Transverse colon (tissue), 4 donors: Measurements from ENCODE around the gene CLIC6.

Experiments used
- EP300 ChIP-seq: sonication (generic); formaldehyde crosslinking; IDR thresholded peaks from one replicate; pipeline ENCODE4 v1.6.1; 2017; ENCODE audit warnings: antibody characterized with exemption, low read depth
- POLR2A ChIP-seq: fragments of 450-650 bp; IDR thresholded peaks from one replicate; pipeline ENCODE4 v1.6.1; 2016; ENCODE audit warnings: antibody characterized with exemption, mild to moderate bottlenecking, moderate library complexity
- POLR2AphosphoS5 ChIP-seq, 3 donors: sonication (generic); formaldehyde crosslinking; IDR thresholded peaks; one replicate each; pipeline ENCODE4 v1.6.1; 2016; ENCODE audit warnings: antibody characterized with exemption in 3 of 3
- TF ChIP-seq, protein P1 (sequence below), 5 experiments: fragments of 200-600 bp in 3 of 5; fragments of 450-650 bp in 2 of 5; sonication (generic) in 3 of 5; IDR thresholded peaks; 1 replicate in 2 of 5; 2 replicates in 3 of 5; pipeline ENCODE4 v1.5.1; 2016 to 2017; ENCODE audit warnings: antibody characterized with exemption in 5 of 5, inconsistent platforms in 3 of 5, mild to moderate bottlenecking in 2 of 5, moderate library complexity in 1 of 5

GRCh38 chr21:34764715-34765284, 96.0 kb downstream of the CLIC6 start:
- TF ChIP-seq EP300: no peak
- TF ChIP-seq, protein P1, sequence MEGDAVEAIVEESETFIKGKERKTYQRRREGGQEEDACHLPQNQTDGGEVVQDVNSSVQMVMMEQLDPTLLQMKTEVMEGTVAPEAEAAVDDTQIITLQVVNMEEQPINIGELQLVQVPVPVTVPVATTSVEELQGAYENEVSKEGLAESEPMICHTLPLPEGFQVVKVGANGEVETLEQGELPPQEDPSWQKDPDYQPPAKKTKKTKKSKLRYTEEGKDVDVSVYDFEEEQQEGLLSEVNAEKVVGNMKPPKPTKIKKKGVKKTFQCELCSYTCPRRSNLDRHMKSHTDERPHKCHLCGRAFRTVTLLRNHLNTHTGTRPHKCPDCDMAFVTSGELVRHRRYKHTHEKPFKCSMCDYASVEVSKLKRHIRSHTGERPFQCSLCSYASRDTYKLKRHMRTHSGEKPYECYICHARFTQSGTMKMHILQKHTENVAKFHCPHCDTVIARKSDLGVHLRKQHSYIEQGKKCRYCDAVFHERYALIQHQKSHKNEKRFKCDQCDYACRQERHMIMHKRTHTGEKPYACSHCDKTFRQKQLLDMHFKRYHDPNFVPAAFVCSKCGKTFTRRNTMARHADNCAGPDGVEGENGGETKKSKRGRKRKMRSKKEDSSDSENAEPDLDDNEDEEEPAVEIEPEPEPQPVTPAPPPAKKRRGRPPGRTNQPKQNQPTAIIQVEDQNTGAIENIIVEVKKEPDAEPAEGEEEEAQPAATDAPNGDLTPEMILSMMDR (IDR thresholded peaks at IDR 0.05): no peak
- TF ChIP-seq POLR2AphosphoS5 (IDR thresholded peaks at IDR 0.05): no peak
- TF ChIP-seq POLR2A: no peak
